ENCODE results near the gene MYO15A.
"Not testable (repeated sequence)": the region's sequence is repeated elsewhere in the genome, so short reads cannot be mapped to it uniquely, and the experiment has no call there.

Gene MYO15A

DNA sequence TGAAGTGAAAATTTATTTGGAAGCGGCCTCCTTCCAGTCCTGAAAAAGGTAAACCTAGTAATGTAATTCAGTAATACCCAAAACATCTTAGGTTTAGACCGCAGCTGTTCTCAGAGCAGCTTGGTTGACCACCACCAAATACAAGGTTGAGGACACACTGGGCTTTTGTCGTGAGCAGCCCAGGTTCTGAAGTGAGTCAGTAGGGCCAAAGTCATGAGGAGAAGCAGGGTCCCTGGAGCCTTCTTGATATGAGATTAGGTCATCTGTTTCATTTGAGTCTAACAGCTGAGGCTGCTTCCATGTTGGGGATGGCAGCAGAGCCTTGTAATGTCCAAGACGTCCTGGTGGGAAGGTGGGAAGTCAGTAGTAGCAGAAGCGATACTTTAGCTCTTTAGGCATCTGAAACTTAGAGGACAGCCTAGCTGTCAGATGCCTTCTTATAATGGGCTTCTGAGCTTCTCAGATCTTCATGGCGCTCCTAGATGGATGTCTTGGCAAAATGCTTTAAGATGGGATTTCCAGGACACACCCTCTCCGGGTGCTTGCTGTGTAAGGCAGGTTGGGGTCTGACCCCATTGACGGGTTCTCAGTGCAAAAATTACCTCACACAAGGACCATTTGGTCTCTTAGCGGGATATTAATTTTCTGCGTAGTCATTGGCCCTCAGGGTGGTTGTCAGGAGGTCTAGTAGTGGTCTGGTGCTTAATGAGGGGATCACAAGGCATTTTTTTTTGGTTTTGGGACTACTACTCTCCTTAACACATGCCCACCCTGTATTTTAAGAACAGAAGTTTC lies 77.5 kb downstream of the MYO15A start:
- DNase-seq = no peak

DNA sequence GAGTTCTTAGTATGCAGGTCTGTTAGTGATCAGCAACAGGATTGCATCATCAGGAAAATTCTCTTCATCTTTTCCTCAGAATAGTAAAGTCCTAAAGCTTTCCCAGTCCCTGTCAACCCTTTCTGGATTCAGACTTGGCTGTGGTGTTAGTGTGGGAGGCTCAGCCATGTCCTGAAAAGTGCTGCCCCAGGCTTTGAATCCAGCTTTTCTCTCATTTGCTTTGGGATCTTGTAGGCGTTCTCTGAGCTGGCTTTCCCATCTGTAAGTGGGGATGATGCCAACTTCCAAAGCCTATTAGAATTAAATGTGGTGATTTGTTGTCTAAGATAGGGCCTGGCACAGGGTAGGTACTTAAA lies 78.0 kb downstream of the MYO15A start:
- no peak for DNase-seq

DNA sequence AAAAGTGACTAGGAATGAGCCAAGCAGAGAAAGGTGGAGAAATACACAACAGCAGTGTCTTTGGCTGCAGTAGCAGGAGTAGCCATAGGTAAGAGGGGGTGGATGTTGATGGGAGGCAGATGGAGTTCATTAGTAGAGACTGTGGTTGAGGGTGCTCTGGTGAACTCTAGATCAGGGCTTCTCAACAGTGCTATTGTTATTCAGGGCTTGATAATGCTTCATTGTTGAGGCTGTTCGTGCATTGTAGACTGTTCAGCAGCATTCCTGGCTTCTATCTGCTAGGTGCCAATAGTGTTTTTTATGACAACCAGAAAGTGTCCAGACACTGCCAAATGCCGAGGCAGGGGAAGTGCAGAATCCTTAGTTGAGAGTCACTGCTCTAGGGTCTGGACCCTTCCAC lies 78.7 kb downstream of the MYO15A start:
- no peak for DNase-seq

DNA sequence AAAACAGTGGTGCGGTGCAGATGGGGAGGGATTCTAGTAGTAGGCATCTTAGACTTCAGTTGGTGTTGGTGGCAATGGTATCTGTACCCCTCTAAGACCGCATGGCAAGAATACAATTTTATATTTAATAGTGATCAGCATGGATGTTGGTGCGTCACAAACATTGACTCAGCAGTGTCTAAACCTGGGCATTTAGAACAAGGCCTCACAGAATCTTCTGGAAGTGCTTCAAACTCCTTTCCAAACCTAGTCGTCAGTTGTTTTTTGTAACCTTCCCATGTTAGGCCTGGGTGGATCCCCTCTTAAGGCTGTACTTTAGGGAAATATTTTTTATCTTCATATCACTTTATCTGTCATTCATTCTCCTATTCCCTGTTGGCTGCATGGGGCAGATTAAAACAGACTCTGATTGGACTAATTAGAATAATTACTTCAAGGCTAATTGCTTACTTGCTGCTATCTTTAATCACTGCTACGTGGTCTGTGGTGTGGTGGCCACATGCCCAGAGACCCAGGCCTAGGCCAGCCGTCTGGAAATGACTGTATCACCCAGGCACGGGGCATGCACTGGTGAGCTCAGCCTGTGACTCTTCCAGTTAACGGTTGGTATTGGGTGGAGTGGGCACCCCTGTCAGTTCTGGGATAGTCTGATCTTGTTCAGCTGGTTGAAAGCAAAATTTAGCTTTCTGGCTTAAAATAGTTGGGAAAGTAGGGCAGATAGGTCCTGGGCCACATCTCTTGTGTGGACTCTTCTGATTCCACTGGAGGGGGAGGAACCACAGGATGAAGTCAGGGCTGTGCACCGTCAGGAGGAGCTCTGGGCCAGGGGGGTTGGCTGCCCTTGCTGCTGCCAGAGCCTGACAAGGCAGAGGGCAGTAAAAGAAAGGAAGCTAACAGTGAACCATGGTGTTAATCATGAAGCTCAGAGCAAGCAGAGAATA lies 79.5 kb downstream of the MYO15A start:
- no peak for DNase-seq

DNA sequence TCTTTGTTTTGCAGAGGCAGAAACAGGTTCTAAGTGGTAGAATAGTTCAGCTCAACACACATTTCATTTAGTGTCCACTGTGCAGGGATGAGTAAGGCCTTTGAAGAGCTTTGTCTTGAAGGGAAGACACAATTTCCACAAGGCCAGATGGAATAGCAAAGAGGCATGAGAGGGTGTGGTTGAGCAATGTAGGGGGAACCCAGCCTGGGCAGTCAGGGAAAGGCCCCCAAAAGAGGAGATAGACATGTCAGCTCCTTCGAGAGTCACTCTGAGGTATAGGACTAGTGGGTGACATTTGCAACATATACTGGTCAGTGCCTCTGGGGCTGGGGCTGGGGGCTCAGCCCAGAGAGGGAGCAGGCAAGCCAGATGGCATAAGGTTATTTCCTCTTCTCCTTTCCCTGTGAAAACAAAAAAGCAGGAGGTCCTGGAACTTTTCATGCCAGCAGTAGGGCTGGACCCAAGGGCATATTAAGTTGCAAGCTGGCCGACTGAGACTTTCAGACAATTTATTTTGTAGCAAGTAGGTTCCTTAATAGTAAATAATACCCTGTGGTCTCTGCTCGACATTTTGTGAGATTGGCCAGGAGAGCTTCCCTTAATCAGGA lies 82.2 kb downstream of the MYO15A start:
- no peak for DNase-seq

DNA sequence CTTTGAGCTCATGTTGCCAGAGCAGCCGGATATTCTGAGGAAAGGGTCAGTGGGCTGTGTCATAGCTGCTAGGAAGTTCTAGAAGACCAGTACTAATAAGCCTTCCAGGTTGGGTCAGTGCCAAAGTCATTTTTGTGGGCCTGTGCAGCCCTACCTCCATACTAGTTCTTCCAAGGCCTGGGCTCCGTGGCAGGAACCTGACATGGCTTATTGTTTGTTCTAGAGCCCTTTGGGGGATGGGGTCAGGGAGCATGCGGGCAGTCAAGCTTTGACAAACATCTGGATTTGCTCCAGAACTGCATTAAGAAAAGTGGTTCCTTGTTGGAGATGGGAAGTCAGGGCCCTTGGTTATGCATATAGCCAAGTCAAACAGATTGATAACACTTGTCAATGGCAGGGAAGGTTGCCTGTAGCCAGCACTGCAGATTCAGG lies 82.7 kb downstream of the MYO15A start:
- no peak for DNase-seq

DNA sequence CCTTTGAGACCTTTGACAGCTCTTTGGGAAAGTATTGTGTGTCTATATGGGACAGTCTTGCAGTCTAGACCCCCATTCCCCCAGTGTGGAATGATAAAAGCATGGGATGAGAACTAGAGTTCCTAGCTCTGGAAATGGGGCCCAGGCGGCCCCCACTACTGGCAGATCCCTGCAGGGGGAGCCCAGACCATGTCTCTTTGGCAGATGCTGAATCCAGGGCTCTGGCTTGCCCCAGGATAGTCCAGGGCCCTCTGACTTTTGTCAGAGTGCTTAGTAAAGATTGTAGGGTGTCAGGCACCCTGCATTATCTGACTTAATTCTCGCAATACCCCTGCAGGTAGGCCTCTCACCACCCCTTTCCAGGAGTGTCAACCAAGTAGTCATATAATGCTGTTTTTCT lies 83.4 kb downstream of the MYO15A start:
- DNase-seq = no peak

DNA sequence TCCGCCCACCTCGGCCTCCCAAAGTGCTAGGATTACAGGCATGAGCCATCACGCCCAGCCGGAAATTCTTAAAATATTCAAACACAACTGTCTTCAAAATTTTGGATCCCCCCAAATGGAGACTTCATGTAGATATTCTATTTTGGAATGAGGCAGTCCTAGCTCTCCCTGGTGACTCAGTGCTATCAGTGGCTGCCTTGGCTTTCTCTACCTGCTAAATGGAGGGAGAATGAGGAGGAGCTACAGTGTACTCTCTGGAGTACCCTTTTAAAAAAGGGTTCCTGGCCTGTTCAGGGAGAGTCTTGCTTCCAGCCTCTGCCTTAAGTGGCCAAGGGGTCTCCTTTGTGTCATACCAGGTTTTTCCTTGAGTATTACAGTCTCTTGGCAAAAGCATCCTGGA lies 85.8 kb downstream of the MYO15A start:
- DNase-seq = no peak

DNA sequence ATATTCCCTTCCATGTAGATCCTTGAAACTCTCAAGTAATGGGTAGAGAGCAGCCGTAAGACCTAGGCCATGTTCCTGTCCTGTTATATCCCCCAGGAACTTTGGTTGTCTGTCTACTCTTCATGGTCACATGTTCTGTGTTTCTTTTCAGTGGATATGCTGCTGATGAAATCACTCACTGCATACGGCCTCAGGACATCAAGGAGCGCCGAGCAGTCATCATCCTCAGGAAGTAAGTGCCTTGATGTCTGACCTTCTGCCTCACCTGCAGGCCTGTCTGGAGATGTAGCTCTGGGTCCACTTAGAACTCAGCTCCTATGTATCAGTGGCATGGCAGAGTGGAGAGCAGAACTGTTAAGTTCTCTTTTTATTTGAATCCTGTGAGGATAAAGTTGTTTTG lies 86.2 kb downstream of the MYO15A start:
- DNase-seq = no peak

DNA sequence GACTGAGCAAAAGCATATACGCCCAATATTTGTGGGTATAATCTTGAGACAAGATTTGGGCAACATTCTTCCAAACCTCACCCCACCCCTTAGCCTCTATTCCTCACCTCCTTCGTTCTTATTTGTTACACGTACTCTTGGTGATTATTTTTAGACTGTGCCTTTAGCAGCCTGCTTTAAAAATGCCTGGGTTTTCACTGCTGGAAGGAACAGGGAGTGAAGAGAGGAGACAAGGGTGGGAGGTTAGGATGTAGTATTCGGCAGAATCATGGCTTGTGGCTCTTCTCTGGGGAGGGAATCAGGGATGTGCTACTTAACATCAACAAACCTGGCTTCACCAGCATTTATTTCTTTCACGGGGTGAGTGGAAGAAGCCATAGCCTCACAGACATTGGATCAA lies 86.7 kb downstream of the MYO15A start:
- no peak for DNase-seq

DNA sequence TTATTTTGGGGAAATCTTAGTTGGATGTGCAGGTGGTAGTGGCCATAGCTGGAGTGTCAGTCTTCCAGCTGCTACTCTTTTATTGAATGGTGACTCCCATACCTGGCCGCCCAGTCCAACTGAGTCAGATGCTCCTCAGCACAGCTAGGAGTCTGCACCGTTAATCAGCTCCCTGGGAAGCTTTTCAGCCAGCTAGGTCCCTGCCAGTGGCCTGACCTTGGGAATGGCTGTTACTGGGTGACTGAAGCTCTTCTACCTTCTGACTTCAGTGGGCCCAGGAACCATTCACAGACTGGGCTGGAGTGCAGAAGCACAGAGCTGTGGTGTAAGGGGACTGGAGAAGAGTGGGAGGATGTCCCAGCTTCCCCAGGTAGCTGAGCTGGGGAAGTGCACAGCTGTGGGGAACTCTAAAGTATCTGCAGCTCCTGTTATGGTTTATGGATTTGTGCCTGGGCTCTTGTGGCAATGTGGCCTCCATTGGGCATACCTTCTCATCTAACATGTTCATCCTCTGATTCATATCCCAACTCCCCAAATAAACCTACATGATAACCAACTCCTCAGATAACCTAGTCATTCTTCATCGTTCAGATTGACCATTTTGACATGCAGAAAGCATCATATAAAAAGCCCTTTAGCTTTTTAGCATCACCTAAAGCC lies 89.1 kb downstream of the MYO15A start:
- DNase-seq = no peak

DNA sequence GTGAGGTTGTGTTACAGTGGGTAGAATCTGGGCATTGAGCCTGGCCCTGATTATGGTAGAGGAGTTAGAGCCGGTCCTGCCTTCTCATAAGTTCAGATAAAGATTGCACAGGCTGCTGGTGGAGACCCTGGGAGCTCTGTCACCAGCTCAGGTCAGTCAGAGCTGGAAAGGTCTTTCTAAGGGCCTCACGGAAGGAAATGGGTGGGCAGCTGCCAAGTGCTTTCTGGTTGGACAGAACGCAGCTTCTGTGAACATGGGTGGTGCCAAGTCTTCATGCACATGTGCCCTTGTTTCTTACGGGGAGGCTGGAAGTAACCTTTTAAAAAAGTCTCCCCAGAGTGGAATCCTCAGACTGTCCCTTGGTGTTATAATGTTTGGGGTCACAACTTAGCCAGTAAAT lies 90.0 kb downstream of the MYO15A start:
- no peak for DNase-seq

DNA sequence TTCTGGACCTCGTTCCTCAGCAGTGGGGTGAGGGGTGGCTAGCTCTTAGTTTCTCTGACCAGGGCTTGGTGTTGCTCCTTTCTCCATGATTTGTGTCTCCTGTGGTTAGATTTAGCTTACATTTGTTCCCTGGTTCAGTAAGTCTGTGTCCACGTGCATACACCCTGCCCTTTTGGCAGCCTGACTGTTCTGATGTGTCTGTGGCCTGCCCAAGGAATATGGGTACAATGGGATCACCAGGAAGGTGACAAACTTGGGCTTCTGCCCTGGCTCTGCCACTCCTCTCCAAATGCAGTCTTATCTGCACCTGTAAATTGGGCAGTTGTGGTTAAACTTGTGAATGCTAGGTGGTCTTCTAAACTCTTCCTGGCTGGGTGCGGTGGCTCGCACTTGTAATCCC lies 92.6 kb downstream of the MYO15A start:
- no peak for DNase-seq

DNA sequence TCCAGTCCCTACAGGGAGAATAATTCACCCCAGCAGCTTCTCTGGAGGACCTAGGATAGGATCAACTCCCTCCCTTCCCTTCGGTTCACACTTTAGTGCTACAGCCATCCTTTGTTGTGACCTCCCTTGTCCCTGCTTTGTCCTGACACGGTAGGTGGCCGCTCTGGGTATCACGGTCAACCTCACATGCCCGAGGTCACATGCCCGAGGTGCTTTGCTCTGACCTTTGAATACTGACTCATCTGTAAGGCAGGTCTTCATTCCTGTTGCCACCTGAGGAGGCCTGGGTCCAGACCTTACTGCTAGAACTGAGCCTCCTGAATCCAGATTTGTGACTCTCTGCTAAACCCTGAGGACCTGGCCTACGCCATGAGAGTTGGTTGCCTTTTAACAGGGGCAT lies 94.8 kb downstream of the MYO15A start:
- DNase-seq = no peak

DNA sequence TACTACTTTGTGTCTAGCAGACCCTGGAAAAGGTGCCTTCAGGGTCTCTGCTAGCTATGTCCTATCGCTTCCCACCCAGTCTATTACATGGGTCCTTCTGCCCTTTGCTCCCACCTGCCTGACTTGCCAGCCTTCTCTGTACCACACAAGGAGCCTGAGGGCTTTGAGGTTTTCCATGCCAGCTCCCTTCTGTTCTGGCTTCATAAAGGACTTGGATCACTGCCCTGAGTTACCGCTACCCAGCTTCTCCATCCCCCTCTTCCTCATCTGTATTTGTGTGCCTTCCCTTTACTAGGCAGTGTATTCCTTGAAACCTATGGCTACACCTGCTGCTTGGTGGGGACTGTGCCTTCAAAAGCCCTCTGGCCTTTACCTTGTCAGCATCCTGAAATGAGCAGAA lies 97.3 kb downstream of the MYO15A start:
- no peak for DNase-seq

DNA sequence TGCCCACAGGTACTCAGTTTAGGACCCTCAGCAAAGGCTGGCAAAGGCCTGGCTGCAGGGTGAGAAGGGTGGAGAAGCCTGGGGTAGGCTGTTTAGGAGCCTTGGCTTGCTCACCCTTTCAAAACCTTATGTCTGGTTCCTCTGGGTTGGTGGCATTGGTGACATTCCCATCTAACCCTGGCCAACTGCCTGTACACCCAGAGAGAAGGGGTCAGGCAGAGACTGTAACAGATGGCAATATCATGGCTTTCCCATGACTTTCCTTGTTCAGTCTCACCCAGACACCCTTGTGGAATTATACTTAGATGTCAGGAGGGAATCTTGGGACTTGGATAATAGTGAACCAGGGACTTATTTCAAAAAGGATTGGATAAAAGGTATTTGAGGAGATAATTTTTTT lies 98.4 kb downstream of the MYO15A start:
- DNase-seq = no peak

DNA sequence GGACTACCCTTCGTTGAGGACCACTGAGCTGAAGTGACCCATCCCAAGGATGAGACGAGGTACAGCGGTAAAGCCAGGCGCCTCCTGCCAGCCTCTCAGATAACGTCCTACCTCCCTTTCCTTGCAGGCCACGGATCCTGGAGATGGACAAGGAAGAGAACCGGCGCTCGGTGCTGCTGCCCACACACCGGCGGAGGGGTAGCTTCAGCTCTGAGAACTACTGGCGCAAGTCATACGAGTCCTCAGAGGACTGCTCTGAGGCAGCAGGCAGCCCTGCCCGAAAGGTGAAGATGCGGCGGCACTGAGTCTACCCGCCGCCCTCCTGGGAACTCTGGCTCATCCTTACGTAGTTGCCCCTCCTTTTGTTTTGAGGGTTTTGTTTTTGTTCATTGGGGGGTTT lies 99.5 kb downstream of the MYO15A start:
- DNase-seq = no peak

DNA sequence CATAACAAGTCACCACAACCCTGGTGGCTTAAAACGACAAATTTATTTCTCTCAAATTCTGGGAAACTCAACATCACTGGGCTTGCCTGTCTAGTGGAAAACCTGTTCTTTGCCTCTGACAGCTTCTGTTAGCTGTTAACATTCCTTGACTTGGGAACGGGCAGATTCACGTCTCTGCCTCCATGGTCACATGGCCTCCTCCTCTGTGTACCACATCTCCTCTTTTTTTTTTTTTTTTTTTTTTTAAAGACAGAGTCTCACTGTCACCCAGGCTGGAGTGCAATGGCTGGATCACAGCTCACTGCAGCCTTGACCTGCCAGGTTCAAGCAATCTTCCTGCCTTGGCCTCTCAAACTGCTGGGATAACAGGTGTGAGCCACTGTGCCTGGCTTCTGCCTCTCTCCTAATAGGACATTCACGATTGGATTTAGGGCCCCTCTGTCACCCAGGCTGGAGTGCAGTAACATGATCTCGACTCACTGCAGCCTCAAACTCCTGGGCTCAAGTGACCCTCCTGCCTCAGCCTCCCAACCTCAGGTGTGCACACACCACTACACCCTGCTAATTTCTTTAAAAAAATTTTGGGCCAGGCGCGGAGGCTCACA lies 105.2 kb downstream of the MYO15A start:
- DNase-seq = no peak

DNA sequence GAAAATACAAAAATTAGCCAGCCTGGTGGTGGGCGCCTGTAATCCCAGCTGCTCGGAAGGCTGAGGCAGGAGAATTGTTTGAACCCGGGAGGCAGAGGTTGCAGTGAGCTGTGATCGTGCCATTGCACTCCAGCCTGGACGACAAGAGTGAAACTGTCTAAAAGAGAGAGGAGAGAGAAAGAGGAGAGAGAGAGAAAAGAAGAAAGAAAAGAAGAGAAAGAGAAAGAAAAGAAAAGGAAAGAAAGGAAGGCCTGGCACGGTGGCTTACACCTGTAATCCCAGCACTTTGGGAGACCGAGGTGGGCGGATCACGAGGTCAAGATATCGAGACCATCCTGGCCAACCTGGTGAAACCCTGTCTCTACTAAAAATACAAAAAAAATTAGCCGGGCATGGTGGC lies 108.3 kb downstream of the MYO15A start:
- not testable (repeated sequence) for DNase-seq

DNA sequence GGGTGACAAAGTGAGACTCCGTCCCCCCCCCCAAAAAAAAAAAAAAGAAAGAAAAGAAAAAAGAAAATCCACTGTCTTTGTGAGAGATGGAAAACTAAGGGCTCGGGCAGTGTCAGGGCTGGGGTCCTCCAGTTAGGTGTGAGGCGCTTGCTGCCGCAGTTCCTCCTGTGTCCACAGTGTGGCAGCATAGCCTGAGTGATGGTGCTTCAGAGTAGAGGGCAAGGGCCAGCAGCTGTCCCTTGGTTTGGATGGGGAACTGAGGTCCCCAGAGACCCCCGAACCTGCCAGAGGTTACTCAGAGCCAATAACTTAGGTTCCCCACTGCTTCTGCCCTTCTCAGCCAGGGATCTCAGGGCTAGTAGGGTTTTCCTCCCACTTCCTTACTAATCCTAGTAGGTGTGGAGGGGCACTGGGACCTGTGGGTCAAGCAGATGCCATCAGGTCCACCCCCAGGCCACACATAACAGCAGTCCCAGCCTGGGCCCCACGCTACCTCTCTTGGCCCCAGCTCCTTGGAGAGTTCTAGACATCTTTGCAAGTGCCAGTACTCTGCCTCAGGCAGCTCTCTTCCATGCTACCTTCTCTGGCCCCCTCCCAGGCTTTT lies 109.0 kb downstream of the MYO15A start:
- no peak for DNase-seq

DNA sequence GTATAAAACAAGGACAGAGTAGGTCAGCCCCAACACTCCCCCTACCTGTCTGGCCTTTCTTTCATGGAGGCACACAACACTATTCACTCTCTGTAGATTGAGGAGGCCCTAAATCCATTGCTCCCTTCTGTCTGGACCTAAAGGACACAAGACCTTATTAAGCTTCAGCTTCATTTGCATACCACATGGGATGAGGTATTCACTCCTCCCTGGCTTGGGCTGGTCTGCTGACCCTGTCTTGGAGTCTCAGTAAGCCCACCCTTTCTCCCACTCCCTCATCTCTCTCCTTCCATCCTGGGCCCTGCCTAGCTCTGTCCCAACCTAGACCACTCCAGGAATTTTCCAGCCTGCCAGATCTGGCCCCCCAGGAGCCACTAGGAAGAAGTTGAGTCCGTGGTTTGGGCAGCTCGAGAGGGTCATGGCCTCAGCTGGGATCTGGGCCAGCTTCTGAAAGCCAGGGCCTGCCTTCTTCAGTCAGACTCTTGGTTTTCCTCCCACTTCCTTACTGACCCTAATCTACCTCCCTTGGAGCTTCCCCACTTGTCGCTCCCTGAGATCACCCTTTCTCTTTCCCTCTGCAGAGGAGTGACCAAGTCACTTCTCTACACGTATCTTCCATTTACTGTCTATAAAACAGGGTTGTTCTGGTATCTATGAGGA lies 110.3 kb downstream of the MYO15A start:
- DNase-seq = no peak

DNA sequence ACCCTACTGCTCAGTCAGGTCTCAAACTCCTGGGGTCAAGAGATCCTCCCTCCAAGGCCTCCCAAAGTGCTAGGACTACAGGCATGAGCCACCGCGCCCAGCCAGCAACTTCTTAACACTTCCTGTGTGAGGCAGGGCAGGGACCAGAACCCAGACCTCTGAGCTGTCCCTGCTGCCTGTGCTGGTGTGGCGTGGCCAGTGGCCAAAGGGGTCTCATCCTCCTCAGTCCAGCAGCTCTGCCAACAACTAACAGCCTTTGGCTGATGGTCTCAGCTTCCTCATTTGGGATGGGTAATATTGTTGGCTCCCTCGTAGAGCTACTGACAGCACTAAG lies 115.5 kb downstream of the MYO15A start:
- no peak for DNase-seq

Data from NCI-H510A (cell line).